Activated naive CD4-positive, alpha-beta T cell treated with anti-CD3 and anti-CD28 coated beads, Interleukin-2, amount 10 ng/mL, durations not matched to agents 7 days and 5 days (primary cell): ENCODE results near the gene ZNF765.
A peak's percentile ranks its signal among the peaks of the same experiment; 100 is the strongest.
"Not testable (repeated sequence)": the region's sequence is repeated elsewhere in the genome, so short reads cannot be mapped to it uniquely, and the experiment has no call there.

Experiments used
- CTCF ChIA-PET: fragments of 350-600 bp; sonication (Branson Sonifier 250); formaldehyde crosslinking; loops from one replicate; lab custom pipeline; 2021; ENCODE audit warnings: antibody characterized with exemption; lab: Charles Lee
- DNase-seq: peaks from one replicate; pipeline ENCODE4 v3.0.0-alpha.2; 2020
- H3K27ac Mint-ChIP-seq: one replicate; pipeline ENCODE4 v1.8.0; 2021; ENCODE audit warnings: mild to moderate bottlenecking, moderate library complexity, mixed read lengths
- H3K27me3 Mint-ChIP-seq: one replicate; pipeline ENCODE4 v1.8.0; 2021; ENCODE audit warnings: mild to moderate bottlenecking, mixed read lengths
- H3K36me3 Mint-ChIP-seq: one replicate; pipeline ENCODE4 v1.8.0; 2021; ENCODE audit warnings: mixed read lengths
- H3K4me1 Mint-ChIP-seq: one replicate; pipeline ENCODE4 v1.8.0; 2021; ENCODE audit warnings: mixed read lengths
- H3K4me3 Mint-ChIP-seq: one replicate; pipeline ENCODE4 v1.8.0; 2021; ENCODE audit warnings: mild to moderate bottlenecking, moderate library complexity, mixed read lengths
- H3K9me3 Mint-ChIP-seq: one replicate; pipeline ENCODE4 v1.8.0; 2021; ENCODE audit warnings: mixed read lengths

ZNF765 gene

GRCh38 chr19:53389978-53390377, 5.0 kb upstream of the ZNF765 start:
- no peak for DNase-seq
- Mint-ChIP-seq H3K36me3 (peaks cover 32% of the 10 kb centered on the region), H3K4me1 (peaks cover 6% of the 10 kb centered on the region), H3K4me3 (no peak overlapping the region), H3K27me3 (peaks cover 5% of the 10 kb centered on the region), H3K27ac (no peak overlapping the region), H3K9me3 (peaks cover 60% of the 10 kb centered on the region)
- CTCF ChIA-PET = no interaction called here

DNA sequence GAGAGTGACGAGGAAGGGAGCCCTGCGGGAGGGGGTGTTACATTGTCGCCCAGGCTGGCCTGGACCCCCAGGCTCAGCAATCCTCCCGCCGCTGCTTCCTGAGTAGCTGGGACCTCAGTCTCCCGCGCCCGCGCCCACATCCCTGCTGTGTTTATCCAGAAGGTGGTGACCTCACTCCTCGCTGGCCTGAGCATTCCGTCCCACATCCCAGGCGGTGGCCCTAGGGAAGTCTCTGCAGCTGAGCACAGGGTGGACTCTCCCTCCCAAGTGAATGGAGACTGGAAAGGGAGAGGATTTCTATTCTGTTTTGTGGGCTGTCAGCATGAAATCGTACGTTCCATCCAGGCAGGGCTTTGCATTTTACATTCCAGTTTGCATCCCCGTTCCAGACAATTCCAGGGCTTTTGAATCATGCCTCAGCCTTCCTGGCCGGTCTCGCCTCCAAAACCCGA, 401 bp upstream of the ZNF765 start:
- CTCF ChIA-PET = no interaction called here
- Mint-ChIP-seq H3K36me3 (peaks cover 36% of the 10 kb centered on the region), H3K27ac (peak overlapping the region; percentile 62), H3K4me1 (peaks cover 28% of the 10 kb centered on the region), H3K9me3 (peaks cover 32% of the 10 kb centered on the region), H3K4me3 (peak overlapping the region; percentile 85), H3K27me3 (peaks cover 5% of the 10 kb centered on the region)
- DNase-seq = no peak

DNA sequence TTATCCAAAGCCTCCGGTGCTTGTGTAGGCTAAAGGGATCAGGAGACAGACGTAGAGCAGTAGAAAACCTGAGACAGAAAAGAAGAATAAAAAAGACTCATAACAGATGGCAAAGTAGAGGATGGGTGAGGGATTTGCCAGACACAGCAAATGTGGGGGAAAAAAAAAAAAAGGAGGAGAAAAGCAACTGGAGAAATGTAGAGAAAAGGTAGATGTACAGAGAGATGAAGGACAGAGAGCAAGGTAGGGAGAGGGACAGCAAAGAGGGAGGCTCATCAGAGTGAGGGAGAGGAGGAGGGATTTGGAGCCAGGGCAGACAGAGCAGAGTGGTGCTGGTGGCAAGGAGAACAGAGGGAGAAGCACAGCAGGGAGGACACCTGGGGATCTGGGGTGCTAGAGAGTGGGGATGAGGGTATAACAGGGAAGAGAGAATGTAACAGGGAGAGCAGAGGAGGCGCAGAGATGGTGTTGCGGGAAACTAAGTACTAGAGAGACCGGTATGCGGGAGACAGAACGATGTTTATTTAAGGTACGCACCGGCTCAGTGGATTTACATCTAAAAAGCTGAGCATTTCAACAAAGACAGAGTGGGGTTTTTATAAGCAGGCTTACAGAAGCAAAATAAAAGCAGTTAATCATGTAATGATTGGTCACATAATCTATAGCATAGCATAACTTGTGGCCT, 1.0 kb downstream of the ZNF765 start:
- H3K4me3 Mint-ChIP-seq = peak overlapping the region; percentile 85
- CTCF ChIA-PET = interaction anchor here (0.9 kb wide), 1 partner anchor 29 kb away, joined by 3 read pairs; no protein-coding TSS in a partner anchor
- H3K36me3 Mint-ChIP-seq = peaks cover 44% of the 10 kb centered on the region
- H3K27ac Mint-ChIP-seq = peak overlapping the region; percentile 91
- H3K27me3 Mint-ChIP-seq, DNase-seq: not testable (repeated sequence)
- H3K4me1 Mint-ChIP-seq = peaks cover 28% of the 10 kb centered on the region
- peaks cover 29% of the 10 kb centered on the region for H3K9me3 Mint-ChIP-seq

DNA sequence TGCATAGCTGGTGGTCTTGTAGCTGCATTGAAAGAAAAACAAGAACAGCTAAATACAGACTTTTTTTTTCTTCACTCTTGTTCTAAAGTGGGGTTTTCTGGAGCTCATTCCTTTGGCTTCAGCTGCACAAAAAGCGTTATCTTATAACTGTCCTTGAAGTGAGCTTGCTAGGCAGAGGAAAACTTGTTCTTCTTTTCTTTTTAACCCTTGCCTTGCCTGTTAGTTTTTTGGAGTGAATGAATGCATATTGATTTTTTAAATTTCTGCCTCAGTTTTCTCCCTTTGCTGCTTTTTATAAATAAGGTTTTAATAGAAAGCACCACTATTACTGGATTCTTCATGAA, 1.5 kb downstream of the ZNF765 start:
- DNase-seq = no peak
- peaks cover 30% of the 10 kb centered on the region for H3K9me3 Mint-ChIP-seq
- peak overlapping the region; percentile 85 for H3K4me3 Mint-ChIP-seq
- H3K27ac Mint-ChIP-seq = no peak overlapping the region
- H3K36me3 Mint-ChIP-seq = peaks cover 47% of the 10 kb centered on the region
- peaks cover 5% of the 10 kb centered on the region for H3K27me3 Mint-ChIP-seq
- CTCF ChIA-PET = interaction anchor here (0.9 kb wide), 1 partner anchor 29 kb away, joined by 3 read pairs; no protein-coding TSS in a partner anchor
- H3K4me1 Mint-ChIP-seq = peaks cover 28% of the 10 kb centered on the region

GRCh38 chr19:53397918-53398317, 3.0 kb downstream of the ZNF765 start:
- CTCF ChIA-PET, H3K27ac Mint-ChIP-seq, DNase-seq, H3K4me3 Mint-ChIP-seq, H3K27me3 Mint-ChIP-seq: not testable (repeated sequence)
- Mint-ChIP-seq H3K36me3 (peaks cover 61% of the 10 kb centered on the region), H3K9me3 (peaks cover 34% of the 10 kb centered on the region), H3K4me1 (peaks cover 28% of the 10 kb centered on the region)

- CTCF ChIA-PET = no interaction called here
- no peaks in the 10 kb centered on the region for H3K27me3 Mint-ChIP-seq
- H3K27ac Mint-ChIP-seq = no peak overlapping the region
- peaks cover 71% of the 10 kb centered on the region for H3K36me3 Mint-ChIP-seq
- H3K4me1 Mint-ChIP-seq = no peaks in the 10 kb centered on the region
- peaks cover 77% of the 10 kb centered on the region for H3K9me3 Mint-ChIP-seq
- no peak for DNase-seq
- H3K4me3 Mint-ChIP-seq = no peak overlapping the region
These were observed 14.7 kb downstream of the ZNF765 start for GRCh38 chr19:53409505-53410204.

GRCh38 chr19:53420520-53421315, 25.8 kb downstream of the ZNF765 start:
- H3K4me1 Mint-ChIP-seq, H3K4me3 Mint-ChIP-seq, DNase-seq, H3K27me3 Mint-ChIP-seq, H3K27ac Mint-ChIP-seq, H3K36me3 Mint-ChIP-seq, CTCF ChIA-PET: not testable (repeated sequence)
- H3K9me3 Mint-ChIP-seq = peaks cover 24% of the 10 kb centered on the region

- DNase-seq = no peak
- peaks cover 2% of the 10 kb centered on the region for H3K4me1 Mint-ChIP-seq
- peaks cover 16% of the 10 kb centered on the region for H3K9me3 Mint-ChIP-seq
- CTCF ChIA-PET = interaction anchor here (0.6 kb wide), 1 partner anchor 420 kb away, joined by 3 read pairs; no protein-coding TSS in a partner anchor
- no peak overlapping the region for H3K4me3 Mint-ChIP-seq
- H3K36me3 Mint-ChIP-seq = peaks cover 1% of the 10 kb centered on the region
- no peak overlapping the region for H3K27ac Mint-ChIP-seq
- peaks cover 3% of the 10 kb centered on the region for H3K27me3 Mint-ChIP-seq
These were observed 27.6 kb downstream of the ZNF765 start for GRCh38 chr19:53422551-53422950.

GRCh38 chr19:53423074-53423473, 28.1 kb downstream of the ZNF765 start:
- H3K4me1 Mint-ChIP-seq, H3K27ac Mint-ChIP-seq, H3K27me3 Mint-ChIP-seq, CTCF ChIA-PET, H3K4me3 Mint-ChIP-seq, DNase-seq, H3K36me3 Mint-ChIP-seq: not testable (repeated sequence)
- H3K9me3 Mint-ChIP-seq = peaks cover 12% of the 10 kb centered on the region

GRCh38 chr19:53423680-53424079, 28.7 kb downstream of the ZNF765 start:
- CTCF ChIA-PET = interaction anchor here (0.6 kb wide), 1 partner anchor 370 kb away, joined by 3 read pairs; no protein-coding TSS in a partner anchor
- H3K27me3 Mint-ChIP-seq, H3K4me3 Mint-ChIP-seq, H3K4me1 Mint-ChIP-seq, H3K27ac Mint-ChIP-seq, DNase-seq, H3K36me3 Mint-ChIP-seq: not testable (repeated sequence)
- H3K9me3 Mint-ChIP-seq = peaks cover 12% of the 10 kb centered on the region

GRCh38 chr19:53424968-53425597, 30.1 kb downstream of the ZNF765 start:
- CTCF ChIA-PET = interaction anchor here (0.7 to 2.2 kb wide), 9 partner anchors 10 to 370 kb away, joined by 3 to 16 read pairs (median 3); no protein-coding TSS in a partner anchor
- DNase-seq = peak; percentile 76
- Mint-ChIP-seq H3K36me3 (peaks cover 1% of the 10 kb centered on the region), H3K4me1 (peaks cover 2% of the 10 kb centered on the region), H3K9me3 (peaks cover 5% of the 10 kb centered on the region), H3K27me3 (peaks cover 3% of the 10 kb centered on the region), H3K4me3 (no peak overlapping the region), H3K27ac (no peak overlapping the region)

DNA sequence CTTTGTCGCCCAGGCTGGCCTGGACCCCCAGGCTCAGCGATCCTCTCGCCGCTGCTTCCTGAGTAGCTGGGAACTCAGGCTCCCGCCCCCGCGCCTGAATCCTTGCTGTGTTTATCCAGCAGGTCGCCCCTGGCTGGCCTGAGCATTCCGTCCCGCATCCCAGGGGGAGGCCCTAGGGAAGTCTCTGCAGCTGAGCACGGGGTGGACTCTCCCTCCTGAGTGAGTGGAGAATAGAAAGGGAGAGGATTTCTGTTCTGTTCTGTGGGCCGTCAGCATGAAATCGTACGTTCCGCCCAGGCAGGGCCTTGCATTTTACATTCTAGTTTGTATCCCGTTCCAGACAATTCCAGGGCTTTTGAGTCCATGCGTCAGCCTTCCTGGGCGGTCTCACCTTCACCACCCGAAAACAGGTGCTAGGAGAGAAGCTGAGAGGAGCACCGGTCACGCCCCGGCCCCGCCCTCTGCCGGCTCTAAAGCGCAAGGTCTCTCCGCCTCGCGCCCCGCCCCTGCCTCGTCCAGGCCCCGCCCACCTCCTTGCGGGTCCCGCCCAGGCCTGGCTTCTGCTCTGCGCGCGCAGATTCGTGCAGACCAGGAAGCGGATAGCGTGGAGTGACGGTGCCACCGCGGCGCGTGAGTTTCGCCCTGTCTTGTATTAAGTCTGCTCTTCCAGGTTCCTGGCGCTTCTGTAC, 36.6 kb downstream of the ZNF765 start, which contains the start of gene ZNF761:
ZNF761 (plus strand) TSS at position 586 of the 689 bp plus-strand sequence. CDS start 15,285 bp downstream, outside the sequence.
- Mint-ChIP-seq H3K4me1 (peaks cover 29% of the 10 kb centered on the region), H3K9me3 (peaks cover 25% of the 10 kb centered on the region), H3K27me3 (peaks cover 4% of the 10 kb centered on the region), H3K27ac (peak within 1 kb of the TSS; percentile 93), H3K4me3 (peak within 1 kb of the TSS; percentile 91), H3K36me3 (peaks cover 40% of the 10 kb centered on the region)
- CTCF ChIA-PET = no interaction called here
- peak; percentile 97 for DNase-seq

DNA sequence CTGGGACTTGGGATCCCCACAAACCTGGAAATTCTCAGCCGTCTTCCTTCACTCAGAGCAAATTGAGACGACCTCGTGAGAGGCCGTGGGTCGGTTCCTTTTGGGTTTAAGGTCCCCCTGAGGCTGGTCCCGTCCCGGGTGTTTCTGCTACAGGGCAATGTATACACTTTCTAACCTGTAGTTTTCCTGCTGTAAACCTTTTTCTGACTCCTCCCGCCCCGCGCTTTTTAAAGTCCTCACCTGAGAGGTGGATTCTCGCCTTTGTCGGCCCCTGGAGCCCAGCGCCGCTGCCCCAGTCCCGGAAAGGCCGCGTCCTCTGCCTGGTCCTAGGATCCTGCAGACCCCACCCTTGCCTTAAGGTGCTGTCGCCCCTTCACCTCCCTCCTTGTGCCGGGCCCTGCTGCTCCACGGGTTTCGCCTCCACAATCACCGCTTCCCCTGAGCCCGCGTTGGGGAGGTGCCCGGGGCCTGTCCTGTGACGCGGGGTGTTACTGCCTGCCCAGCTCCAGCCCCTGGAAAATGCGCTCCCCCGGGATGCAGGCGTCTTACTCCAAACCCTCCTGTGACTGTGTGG, 37.2 kb downstream of the ZNF765 start:
- Mint-ChIP-seq H3K36me3 (peaks cover 45% of the 10 kb centered on the region), H3K27me3 (peaks cover 4% of the 10 kb centered on the region), H3K4me3 (peak overlapping the region; percentile 91), H3K27ac (peak overlapping the region; percentile 93), H3K9me3 (peaks cover 25% of the 10 kb centered on the region), H3K4me1 (peaks cover 29% of the 10 kb centered on the region)
- CTCF ChIA-PET = no interaction called here
- DNase-seq = peak; percentile 48
